Renal cortex interstitium (tissue), 11 donors: ENCODE results near the gene ARSB. TPM values are rescaled to one million over a fixed set of nuclear protein-coding genes. Genes with fewer than 3 reads are reported as not detected.
A peak's percentile ranks its signal among the peaks of the same experiment; 100 is the strongest.
"Not testable (repeated sequence)": the region's sequence is repeated elsewhere in the genome, so short reads cannot be mapped to it uniquely, and the experiment has no call there.

Experiments used
- DNase-seq, 11 donors: peaks; one replicate each; pipeline ENCODE4 v3.0.0-alpha.2; 2013; ENCODE audit warnings: low read depth in 9 of 11, low spot score in 4 of 11; ENCODE audit errors: extremely low read depth in 1 of 11
- polyA plus RNA-seq, 3 donors: library from polyadenylated mRNA; unstranded; fragments of 120-200 nt; gene quantifications; one replicate each; pipeline ENCODE4 v1.2.1, GENCODE V29; 2013; ENCODE audit not compliant: insufficient read length in 3 of 3

The ARSB gene
- polyA plus RNA-seq, 3 donors: 20.8 to 28.0 (median 24.0) TPM

DNA sequence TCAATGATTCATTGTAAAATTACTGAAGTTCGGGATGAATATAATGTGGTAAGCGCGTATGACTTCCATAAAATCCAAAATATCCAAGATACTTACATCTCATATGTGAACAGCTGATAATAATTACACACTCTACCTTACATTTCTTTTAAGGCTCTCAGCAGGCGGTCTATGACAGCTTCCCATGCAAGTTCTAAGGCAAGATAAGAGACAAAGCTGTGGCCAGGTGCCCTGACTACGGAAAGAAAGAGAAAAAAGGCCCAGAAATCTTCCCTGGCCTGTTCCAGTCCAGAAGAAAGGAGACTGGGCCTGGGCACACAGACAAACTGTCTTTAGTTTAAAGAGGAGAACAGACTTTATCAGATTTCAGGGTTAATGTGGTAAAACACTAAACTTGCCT lies 69.1 kb downstream of the ARSB start:
- no peak for DNase-seq

DNA sequence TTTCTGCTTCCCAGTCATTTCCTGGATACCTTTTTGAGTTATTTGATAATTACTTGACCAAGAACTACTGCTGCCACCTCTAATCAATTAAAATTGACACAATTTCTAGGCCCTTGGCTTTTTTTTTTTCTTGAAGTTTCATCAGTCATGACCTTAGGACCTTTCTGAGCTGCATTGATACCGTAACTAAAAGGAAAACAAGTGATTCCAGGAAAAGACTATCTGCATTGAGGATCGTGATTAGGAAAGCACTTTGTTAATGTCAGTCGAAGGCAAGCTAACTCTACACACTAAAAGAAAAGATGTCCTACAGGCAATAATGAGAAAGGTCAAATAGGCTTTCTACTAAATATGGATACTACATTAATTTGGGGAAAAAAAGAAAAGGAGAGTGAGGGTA lies 69.9 kb downstream of the ARSB start:
- DNase-seq: no peak

DNA sequence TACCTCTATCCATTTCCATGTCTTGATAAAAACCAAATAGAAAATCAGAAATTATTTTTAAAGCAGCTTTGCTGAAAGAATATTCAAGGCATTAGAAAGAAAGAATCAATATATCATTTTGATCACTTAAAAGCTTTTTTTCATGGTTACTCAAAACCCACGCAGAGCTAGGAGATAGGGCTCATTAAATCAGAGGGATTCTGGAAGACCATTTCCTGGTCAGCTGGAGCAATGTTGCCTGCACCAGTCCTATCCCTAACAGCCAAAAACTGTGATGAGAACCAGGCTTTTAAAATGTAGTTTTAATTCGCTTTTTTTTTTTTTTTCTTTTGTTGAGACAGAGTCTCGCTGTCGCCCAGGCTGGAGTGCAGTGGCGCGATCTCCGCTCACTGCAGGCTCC lies 72.3 kb downstream of the ARSB start:
- no peak for DNase-seq

DNA sequence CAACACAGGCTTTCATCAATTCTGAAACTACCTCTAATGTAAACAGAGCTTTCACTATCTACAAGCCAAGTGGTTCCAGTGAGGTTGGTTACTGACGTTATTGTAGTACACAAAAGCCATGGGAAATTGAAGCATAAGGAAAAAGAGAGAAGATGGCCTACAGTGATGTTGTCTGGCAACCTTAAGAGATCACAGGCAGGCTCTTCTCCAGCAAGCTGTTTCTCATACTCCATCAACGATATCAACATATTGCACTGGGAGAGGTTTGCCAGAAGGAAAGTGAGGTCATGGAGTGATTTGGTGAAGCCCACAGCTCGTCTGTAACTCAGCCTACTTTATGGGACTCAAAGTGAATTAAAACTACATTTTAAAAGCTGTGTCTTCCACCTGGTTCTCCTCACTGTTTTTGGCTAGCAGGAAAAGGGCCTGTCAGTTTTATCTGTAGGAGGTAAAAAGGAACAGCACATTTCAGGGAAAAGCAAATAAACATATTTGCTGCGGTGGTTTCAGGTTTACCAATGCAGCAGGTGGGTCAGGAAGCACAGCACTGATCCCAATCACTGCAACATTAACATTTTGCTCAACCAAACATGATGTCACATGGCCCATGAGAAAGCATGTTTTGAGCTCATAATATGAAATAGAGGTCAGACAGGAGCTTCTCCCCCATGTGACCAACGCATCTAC lies 72.9 kb downstream of the ARSB start:
- peak in 1 of 11 donors; percentile 32 for DNase-seq

DNA sequence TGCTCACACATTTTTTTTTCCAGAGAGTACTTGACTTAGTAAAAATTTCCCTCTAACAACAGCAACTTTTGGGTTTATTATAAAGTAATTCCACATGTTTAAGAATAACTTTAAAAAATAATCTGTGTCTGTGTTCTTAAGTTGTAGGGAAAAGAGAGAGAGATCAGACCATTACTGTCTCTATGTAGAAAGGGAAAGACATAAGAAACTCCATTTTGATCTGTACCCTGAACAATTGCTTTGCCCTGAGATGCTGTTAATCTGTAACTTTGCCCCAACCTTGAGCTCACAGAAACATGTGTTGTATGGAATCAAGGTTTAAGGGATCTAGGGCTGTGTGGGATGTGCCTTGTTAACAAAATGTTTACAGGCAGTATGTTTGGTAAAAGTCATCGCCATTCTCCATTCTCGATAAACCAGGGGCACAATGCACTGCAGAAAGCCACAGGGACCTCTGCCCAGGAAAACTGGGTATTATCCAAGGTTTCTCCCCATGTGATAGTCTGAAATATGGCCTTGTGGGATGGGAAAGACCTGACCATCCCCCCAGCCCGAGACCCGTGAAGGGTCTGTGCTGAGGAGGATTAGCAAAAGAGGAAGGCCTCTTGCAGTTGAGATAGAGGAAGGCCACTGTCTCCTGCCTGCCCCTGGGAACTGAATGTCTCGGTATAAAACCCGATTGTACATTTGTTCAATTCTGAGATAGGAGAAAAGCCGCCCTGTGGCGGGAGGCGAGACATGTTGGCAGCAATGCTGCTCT lies 75.7 kb downstream of the ARSB start:
- not testable (repeated sequence) for DNase-seq

DNA sequence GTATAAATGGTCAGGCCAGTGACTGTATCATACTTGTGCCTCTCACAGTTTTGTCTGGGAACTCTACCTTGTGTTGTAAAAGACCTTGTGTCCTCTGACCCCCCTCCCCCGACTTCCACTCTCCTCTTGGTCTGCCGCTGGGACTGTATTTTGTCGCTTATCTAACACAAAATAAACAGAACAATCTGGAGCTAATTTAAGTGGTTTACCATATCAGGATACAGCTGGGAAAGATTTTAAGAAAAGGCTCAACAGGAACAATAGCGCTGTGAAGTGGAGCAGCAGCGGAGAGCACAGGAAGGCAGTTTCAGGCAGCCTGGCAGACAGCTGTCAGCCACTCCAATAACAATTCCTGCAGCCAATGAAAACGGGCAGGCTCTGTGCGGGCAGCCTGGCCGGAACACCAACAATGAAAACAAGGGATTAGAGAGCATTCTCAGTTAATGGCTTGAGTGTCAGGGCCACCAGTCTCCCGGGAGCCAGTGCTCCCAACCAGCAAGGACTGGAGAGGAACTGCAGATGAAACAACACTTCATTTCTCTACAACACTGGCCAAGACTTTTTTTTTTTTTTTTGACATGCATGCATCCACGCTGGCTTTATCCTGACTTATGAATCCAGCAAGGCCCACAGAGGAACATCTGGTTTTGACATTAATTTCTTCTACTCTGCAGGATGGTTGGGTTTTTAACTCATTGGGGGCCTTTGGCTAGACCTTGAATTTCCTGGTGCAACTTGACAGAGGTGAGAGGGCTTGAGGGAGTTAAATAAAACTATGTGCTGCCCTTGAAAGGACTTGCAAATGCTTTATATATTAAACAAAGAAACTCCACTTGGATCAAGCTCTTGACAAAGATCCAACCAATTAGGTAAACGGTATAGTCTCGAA lies 76.7 kb downstream of the ARSB start:
- DNase-seq: peak in 9 of 11 donors; percentile 42 to 68 (median 53)

DNA sequence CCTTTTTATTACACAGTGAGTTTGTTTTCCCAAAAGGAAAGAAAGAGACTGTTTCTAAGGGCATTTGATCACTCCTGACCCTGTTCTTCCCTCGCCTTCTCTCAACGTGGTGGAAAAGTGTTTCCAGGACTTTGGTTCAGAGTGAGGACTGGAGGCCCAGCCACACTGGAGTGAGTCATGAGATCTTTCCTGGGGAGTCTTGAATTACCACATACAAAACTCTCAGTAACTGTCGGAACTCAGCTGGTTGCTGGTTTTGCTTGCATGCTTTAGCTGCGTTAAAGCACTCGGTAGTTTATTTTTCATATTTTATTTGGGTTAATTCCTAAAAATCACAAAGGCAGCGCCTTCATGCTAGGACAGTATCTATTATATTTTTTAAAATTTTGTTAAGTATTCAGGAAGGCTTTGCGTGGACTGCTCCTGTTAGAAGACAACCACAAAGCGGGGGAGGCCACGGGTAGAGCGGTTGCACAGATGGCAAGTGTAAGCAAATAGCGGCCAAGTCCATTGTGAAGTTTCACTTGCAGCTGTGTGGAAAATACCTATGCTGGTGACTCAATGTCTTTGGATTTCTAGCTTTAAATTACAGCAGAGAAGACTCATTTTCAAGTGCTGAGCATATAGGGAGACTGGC lies 77.7 kb downstream of the ARSB start:
- no peak for DNase-seq

DNA sequence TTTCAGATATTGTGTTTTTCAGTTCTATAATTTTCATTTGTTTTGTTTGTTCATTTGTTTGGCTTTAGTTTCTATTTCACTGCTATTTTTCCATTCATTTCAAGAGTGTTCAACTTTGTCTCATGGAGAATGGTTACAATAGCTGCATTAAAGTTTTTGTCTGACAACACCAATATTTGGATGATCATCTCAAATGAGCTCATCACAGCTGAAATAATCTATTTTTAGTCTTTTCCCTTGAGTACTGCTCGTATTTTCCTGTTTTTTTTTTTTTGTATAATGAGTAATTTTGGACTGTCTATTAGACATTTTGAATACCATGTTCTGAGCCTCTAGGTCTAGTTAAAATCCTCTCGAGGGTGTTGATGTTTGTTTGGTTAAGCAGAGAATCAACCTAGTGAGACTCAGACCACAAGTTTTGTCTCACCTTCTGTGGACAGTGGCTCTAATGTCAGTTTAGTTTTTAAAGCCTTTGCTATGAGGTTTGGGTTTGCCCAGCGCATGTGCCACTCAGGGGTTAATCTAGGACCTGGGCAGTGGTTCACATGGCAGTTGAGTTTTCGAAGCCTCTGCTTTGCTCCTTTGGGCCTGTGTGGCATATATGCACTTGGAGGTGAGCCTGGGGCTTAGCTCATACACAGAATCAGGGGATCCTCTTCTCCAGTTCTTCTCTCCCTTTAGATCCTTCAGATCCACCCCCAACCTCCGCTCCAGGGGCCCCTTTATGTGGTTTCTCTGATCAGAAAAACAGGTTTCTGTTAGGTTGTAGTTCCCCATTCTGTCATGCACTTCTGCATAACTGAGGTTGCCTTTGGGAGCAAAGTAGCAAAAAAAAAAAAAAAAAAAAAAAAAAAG lies 79.8 kb downstream of the ARSB start:
- no peak for DNase-seq

DNA sequence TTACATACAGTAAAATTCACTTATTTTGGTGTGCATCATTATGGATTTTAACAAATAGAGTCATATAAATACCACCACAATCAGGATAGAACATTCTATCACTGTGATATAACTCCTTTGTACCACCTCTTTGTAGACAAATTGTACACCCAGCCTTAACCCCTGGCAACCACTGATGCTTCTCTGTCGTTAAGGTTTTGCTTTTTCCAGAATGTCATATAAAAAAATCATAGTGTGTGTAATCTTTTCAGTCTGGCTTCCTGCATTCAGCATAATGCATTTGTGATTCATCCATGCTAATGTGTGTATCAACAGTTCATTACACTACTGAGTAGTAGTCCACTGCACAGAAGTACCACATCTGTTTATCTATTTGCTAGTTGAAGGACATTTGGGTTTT lies 81.2 kb downstream of the ARSB start:
- no peak for DNase-seq

DNA sequence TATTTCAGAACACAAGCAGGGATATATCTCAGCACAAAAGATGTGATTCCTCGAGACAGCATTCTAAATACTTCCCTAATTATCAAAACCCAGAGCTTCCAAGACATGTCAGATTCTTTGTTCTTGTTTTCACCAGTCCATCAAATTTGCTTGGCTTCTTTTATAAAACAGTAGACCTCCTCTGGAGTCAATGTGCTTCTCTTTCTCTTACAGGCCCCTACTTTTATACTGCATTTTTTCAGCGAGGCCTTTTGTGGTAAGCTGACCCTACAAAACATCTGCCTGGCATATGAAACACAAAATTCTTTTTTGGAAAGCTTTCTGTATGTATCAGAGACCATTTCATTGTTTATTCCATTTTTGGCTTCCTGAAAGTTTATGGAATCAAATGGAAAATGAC lies 81.8 kb downstream of the ARSB start:
- no peak for DNase-seq

DNA sequence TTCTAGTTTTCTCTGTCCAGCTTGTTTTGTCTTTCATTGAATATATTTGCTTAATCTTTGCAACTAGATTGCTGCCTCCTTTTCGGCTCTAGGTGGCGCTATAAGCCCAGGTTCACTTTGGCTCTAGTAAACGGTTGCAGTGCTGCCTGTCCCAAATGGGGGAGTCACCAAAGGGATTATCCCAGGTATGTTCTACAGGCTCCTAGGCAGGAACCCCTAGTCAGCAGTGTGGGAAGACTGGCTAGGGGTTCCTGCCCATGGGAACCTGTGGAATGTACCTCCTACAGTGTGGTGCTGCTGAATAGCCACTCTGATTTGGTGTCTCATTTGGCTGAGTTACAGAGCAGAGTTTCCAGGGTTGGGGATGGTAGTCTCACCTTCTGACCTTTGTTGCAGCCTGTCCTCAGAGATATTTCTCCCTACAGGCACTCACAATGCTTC lies 85.2 kb downstream of the ARSB start:
- DNase-seq: no peak

DNA sequence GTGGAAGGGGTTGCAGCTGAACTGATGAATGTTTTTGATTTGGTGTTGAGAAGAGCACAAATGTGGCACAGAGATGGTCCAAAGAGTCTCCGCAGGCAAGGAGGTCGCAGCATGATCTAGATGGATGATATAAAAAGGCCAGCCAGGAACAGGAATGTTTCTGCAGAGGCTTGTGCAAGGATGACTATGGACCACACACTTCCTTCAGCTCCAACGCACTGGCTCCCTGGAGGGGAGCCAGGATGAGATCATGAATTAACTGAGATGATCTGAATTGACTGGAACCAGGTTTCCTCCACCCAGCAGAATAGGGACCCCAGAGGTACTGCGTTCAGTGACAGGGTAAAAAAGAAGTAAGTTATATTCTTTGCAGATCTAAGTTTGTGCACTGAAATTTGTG lies 89.0 kb downstream of the ARSB start:
- no peak for DNase-seq

DNA sequence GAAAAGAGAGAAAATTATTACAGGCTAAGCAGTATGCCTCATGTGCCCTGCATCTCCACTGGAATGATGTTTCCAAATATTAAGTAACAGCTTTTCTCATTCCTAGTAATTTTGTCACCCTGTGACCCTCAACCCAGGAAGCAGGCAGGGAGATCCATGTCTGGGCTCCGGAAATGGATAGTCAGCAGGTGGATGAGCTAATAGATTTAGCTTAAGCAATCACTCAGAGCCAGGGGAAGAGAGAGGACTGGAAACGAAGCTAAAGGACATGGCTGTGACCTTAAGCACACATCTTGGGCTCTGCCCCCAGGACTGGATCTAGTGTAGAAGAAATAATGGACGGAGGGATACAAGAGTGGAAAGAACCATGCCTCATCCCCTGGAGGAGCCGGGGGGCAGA lies 89.5 kb downstream of the ARSB start:
- DNase-seq: no peak

DNA sequence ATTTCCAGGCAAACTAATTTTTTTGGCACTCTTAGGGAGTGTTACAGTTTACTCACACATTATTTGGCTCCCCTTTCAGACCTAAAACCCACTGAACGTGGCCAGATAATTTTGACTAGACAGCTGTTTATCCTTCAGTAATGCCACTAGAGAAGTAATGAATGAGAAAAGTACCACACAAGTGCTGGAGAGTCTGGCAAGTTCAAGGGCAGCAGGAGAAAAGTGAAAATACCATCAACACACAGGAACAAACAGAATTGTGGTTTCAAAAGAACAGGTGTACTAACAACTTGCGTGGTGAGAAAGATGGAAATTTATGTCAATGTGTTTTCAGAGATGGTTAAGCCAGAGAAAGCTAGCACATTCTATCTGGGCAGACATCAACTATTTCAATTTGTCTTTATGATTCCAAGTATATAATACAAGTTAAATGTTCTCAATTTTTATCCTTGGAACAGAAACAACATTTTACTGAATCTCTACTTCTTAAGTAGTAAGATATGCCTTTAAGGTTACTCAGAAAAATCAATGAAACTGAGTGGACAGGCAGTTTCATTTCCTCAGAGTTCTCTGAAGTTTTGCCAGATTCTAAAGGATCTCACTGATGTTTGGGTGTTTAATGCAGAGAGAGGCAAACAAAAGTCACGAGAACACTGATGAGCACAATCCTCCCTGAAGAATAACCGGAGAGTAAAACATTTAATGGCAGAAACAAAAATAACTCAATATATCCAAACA lies 91.0 kb downstream of the ARSB start:
- no peak for DNase-seq

DNA sequence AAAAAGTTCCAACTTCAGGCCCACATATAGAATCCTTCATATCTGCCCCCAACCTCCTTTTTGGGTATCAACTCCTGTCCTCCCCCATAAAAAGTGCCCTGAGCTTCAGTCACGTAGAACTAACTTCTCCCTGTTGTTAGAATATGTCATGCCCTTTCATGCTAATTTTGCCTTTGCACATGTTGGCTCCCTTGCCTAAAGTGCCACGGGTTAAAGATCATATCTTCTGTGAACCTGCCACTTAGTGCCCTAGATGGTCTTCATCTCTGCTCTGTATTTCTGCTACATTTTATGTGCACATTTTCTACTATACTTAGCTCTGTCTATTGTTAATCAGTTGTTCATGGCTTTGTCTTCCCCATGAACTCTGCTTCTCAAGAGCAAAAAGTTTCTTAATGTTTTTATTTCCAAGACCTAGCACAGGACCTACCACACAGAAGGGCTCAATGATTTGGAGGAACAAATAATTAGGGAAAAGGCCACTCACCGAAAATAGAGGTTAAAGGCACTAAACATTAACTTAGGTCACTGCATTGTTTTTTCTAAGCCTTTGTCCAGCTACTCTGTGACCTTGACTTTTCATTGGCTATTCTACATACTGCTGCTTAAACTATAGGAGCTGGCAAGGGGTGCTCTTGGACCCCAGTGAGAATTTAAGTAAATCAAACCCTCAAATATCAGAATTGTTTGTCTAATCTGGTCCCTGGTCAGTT lies 94.3 kb downstream of the ARSB start:
- DNase-seq: no peak

DNA sequence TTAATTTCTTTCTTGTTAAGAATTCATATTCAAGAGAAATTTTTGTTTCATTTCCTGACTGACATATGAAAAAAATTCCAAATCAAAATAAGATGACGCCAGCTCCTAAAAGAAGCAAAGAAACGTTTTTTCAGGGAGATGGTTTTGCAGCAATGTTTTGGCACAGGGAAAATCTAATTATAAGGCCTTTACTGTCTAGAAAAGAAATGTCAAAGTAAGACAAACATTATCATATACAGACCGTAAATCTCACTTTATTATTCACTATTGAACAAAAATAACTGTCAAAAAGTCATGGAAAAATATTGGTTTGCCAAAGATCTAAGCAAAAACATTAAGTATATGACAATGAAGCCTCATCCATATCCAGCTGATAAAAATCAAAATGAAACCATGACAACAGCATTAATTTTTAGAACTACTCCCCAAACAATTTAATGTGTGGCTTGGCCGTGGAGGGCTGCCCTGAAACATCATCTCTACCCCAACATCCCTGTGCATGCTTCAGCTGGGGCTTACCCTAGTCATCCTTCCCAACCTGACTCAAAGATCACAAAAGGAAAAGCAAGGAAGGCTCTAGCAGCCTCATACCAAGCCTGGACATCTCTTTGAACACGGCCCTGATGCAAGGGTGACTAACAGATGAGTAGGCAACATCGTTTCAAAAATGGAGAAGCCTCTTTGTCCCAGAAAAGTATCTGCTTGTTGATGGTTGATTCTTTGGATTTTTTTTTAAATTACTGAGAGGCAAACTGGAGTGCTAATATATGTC lies 95.6 kb downstream of the ARSB start:
- no peak for DNase-seq
